ENCODE data around the gene GINS1. TPM values are rescaled to one million over a fixed set of nuclear protein-coding genes. Genes with fewer than 3 reads are reported as not detected.

GINS1 gene
- total RNA-seq, 1 donor from 2014 or later = 6.6 TPM

GRCh38 chr20:25424536-25424935, 17.1 kb downstream of the GINS1 start:
- Histone ChIP-seq H3K36me3 (ENCODE audit: insufficient read depth, low read length) (no peaks in the 10 kb centered on the region), H3K4me2 (ENCODE audit: low read length) (no peak overlapping the region), H3K27ac (ENCODE audit: low read depth, low read length) (no peak overlapping the region), H3K9me3 (ENCODE audit: insufficient read depth, low read depth, low read length) (no peaks in the 10 kb centered on the region), H3K4me3 (ENCODE audit: insufficient read depth, low read depth, low read length) (no peak overlapping the region), H3K4me1 (ENCODE audit: insufficient read depth, low read length) (no peaks in the 10 kb centered on the region), H3K27me3 (ENCODE audit: insufficient read depth, low read length) (no peaks in the 10 kb centered on the region), H3K79me2 (ENCODE audit: insufficient read depth, low read length) (no peaks in the 10 kb centered on the region), H3K9ac (ENCODE audit: low read length) (no peak overlapping the region), H4K20me1 (ENCODE audit: insufficient read depth, low read length) (no peaks in the 10 kb centered on the region), H2AFZ (ENCODE audit: low read depth, low read length) (no peak overlapping the region)
- DNase-seq (ENCODE audit: low read depth) = no peak
- Mint-ChIP-seq H3K4me1 (ENCODE audit: low read depth, unreplicated experiment) (no peaks in the 10 kb centered on the region), H3K36me3 (ENCODE audit: low read depth, unreplicated experiment) (peaks cover 7% of the 10 kb centered on the region), H3K4me3 (ENCODE audit: unreplicated experiment) (no peak overlapping the region), H3K27me3 (ENCODE audit: low read depth, unreplicated experiment) (no peaks in the 10 kb centered on the region), H3K27ac (ENCODE audit: unreplicated experiment) (no peak overlapping the region), H3K9me3 (ENCODE audit: unreplicated experiment) (no peaks in the 10 kb centered on the region)
- no peak for FAIRE-seq
- no peak for TF ChIP-seq CTCF (IDR thresholded peaks at IDR 0.05; ENCODE audit: insufficient read depth, low read depth, low read length)
- no peak for TF ChIP-seq EZH2 (IDR thresholded peaks at IDR 0.05; ENCODE audit: insufficient read depth, low read length)

GRCh38 chr20:25437153-25437581, 29.7 kb downstream of the GINS1 start:
- peak overlapping the region; percentile 12 for H3K27ac Mint-ChIP-seq (ENCODE audit: unreplicated experiment)
- peak overlapping the region; percentile 49 for H2AFZ ChIP-seq (ENCODE audit: low read depth, low read length)

More at GRCh38 chr20:25437153-25437581, 29.7 kb downstream of the GINS1 start:
- peak; percentile 16 for DNase-seq (ENCODE audit: low read depth)
- peak overlapping the region; percentile 34 for H3K4me3 Mint-ChIP-seq (ENCODE audit: unreplicated experiment)
- Histone ChIP-seq H3K36me3 (ENCODE audit: insufficient read depth, low read length) (peaks cover 4% of the 10 kb centered on the region), H3K79me2 (ENCODE audit: insufficient read depth, low read length) (no peaks in the 10 kb centered on the region), H3K9ac (ENCODE audit: low read length) (no peak overlapping the region), H3K4me2 (ENCODE audit: low read length) (peak overlapping the region; percentile 41), H3K4me3 (ENCODE audit: insufficient read depth, low read depth, low read length) (no peak overlapping the region), H4K20me1 (ENCODE audit: insufficient read depth, low read length) (no peaks in the 10 kb centered on the region), H3K27me3 (ENCODE audit: insufficient read depth, low read length) (no peaks in the 10 kb centered on the region), H3K27ac (ENCODE audit: low read depth, low read length) (no peak overlapping the region), H3K4me1 (ENCODE audit: insufficient read depth, low read length) (no peaks in the 10 kb centered on the region), H3K9me3 (ENCODE audit: insufficient read depth, low read depth, low read length) (no peaks in the 10 kb centered on the region)
- no peaks in the 10 kb centered on the region for H3K27me3 Mint-ChIP-seq (ENCODE audit: low read depth, unreplicated experiment)
- TF ChIP-seq CTCF (IDR thresholded peaks at IDR 0.05; ENCODE audit: insufficient read depth, low read depth, low read length) (no peak), EZH2 (IDR thresholded peaks at IDR 0.05; ENCODE audit: insufficient read depth, low read length) (no peak)
- H3K9me3 Mint-ChIP-seq (ENCODE audit: unreplicated experiment) = no peaks in the 10 kb centered on the region
- peaks cover 11% of the 10 kb centered on the region for H3K4me1 Mint-ChIP-seq (ENCODE audit: low read depth, unreplicated experiment)
- no peak for FAIRE-seq
- no peaks in the 10 kb centered on the region for H3K36me3 Mint-ChIP-seq (ENCODE audit: low read depth, unreplicated experiment)
